NCI-H2107 treated with DMSO at 0.1 percent for 48 hours (cell line): Measurements from ENCODE around the gene DENR.

Experiments used
- DNase-seq: peaks from one replicate; lab custom pipeline; 2025; ENCODE audit not compliant: unreplicated experiment; lab: John Stamatoyannopoulos, UW

DENR gene

DNA sequence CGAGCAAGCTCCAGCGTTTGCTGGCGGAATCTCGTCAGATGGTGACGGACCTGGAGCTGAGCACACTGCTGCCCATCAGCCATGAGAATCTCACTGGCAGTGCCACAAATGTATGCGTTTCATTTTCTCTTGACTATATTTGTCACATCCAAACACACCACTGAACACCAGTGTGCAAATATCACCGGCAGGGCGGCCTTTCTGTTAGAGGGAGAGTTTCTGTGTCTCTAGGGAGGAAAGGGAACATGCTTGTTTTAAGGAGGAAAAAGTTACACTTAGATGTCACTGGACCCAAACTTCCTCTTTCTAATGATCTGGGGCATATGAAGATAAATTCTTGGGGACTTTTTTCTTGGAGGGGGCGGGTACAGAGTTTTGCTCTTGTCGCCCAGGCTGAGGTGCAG, 60.7 kb downstream of the DENR start:
- no peak for DNase-seq

DNA sequence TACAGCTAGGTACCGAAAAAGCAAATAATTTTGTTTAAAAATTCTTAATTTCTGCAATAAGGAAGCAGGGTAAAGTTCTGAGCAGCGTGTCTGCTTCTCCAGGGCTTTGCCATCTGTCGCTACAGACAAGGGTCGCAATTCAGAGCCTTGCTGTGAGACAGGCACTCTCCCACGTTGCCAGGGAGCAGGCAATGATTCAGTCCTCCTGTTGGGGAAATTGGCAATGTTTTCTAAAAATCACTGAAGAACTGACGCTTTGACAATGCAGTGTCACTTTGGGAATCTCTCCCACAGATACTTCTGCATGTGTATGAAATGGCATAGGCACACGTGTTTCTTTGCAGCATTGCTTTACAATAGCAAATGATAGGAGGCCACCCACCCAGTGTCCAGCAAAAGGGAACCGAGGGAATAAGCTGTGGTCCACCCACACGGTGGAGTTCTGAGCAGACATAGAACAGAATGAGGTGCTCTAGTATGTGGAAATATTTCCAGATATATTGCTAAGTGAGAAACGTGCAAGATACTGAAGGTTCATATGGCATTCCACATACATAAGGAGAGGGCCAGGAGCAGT, 66.7 kb downstream of the DENR start:
- DNase-seq: no peak

DNA sequence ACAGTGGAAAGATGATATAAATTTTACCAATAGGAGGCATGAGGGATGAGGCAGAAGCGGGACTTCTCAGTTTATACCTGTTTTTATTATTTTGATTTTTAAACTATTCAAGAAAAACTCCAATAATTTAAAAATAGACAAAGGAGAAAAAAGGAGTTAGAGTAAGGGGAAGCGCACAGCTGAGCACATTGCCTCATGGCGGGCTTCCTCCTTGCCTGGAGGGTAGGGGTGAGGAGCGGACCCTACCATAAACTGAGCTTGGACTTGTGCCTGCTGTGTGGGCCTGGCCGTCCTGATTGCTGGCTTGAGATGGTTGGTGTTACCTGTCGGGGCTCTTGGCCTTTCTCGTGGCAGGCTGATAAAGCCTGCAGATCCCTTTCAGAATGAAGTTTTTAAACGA, 67.5 kb downstream of the DENR start:
- DNase-seq: no peak
